Endothelial cell of umbilical vein (primary cell): Measurements from ENCODE around the gene FCMR. TPM values are rescaled to one million over a fixed set of nuclear protein-coding genes. Genes with fewer than 3 reads are reported as not detected.

Experiments
- BruUV-seq: library from RNA; stranded (reverse); fragments of 400-500 nt; replicated peaks from 2 replicates; lab custom pipeline; 2021; lab: Mats Ljungman, UMichigan
- CTCF ChIA-PET: fragments of 300-600, 350-600 bp; sonication (Branson Sonifier 250); formaldehyde crosslinking; loops from one replicate; lab custom pipeline; 2021; ENCODE audit warnings: antibody characterized with exemption, inconsistent platforms; lab: Charles Lee
- POLR2A ChIA-PET: fragments of 300-600, 350-600 bp; sonication (Branson Sonifier 250); formaldehyde crosslinking; loops from one replicate; lab custom pipeline; 2021; ENCODE audit warnings: antibody characterized with exemption, inconsistent platforms; lab: Charles Lee
- DNase-seq: peaks from one replicate; pipeline ENCODE4 v3.0.0-alpha.2; 2011; ENCODE audit warnings: low read depth, low spot score
- FAIRE-seq: peaks from 2 replicates; lab custom pipeline; 2011; peaks lifted over from hg19 to GRCh38; lab: Jason Lieb, UNC
- H2AFZ ChIP-seq: 2 replicates; pipeline ENCODE4 v1.6.0; 2012; ENCODE audit warnings: low read depth, low read length, control low read depth, inconsistent platforms
- H3K27ac ChIP-seq: 2 replicates; pipeline ENCODE4 v1.5.1; 2011; ENCODE audit warnings: low read depth, mild to moderate bottlenecking, control low read depth, low read length, moderate library complexity; ENCODE audit not compliant: insufficient read depth
- H3K27me3 ChIP-seq, 2 experiments: 2 replicates each; pipeline versions ENCODE4 v1.6.0 to v1.6.1; 2011; ENCODE audit warnings: low read length in 2 of 2, mixed read lengths in 1 of 2; ENCODE audit not compliant: control insufficient read depth in 2 of 2, insufficient read depth in 2 of 2
- H3K36me3 ChIP-seq, 2 experiments: 2 replicates in 1 of 2; 3 replicates in 1 of 2; pipeline ENCODE4 v1.5.1; 2011; ENCODE audit warnings: low read length in 2 of 2, mild to moderate bottlenecking in 1 of 2, moderate library complexity in 1 of 2; ENCODE audit not compliant: control insufficient read depth in 2 of 2, insufficient read depth in 2 of 2; ENCODE audit errors: extremely low read depth in 1 of 2
- H3K4me1 ChIP-seq: 3 replicates; pipeline ENCODE4 v1.5.1; 2011; ENCODE audit warnings: mild to moderate bottlenecking, low read length; ENCODE audit not compliant: control insufficient read depth, insufficient read depth; ENCODE audit errors: extremely low read depth
- H3K4me2 ChIP-seq: 2 replicates; pipeline ENCODE4 v1.6.1; 2011; ENCODE audit warnings: low read length, control low read depth, mixed read lengths; ENCODE audit not compliant: insufficient read depth
- H3K4me3 ChIP-seq, 3 experiments: fragments of 200-600 bp in 1 of 3; sonication (generic), shearing (Covaris generic) in 1 of 3; replicated peaks in 1 of 3; 2 replicates each; pipeline ENCODE4 v1.5.1; 2011 to 2016; ENCODE audit warnings: control low read depth in 3 of 3, low read length in 3 of 3, mild to moderate bottlenecking in 2 of 3, inconsistent platforms in 1 of 3, low read depth in 1 of 3, moderate library complexity in 1 of 3; ENCODE audit not compliant: insufficient read depth in 1 of 3
- H3K79me2 ChIP-seq: 2 replicates; pipeline ENCODE4 v1.6.0; 2012; ENCODE audit warnings: low read length, inconsistent platforms; ENCODE audit not compliant: control insufficient read depth, insufficient read depth
- H3K9ac ChIP-seq: replicated peaks from 2 replicates; pipeline ENCODE3; 2011; ENCODE audit warnings: low read length, control low read depth; ENCODE audit not compliant: insufficient read depth; ENCODE audit errors: extremely low read depth
- H3K9me1 ChIP-seq: replicated peaks from 3 replicates; pipeline ENCODE4 v1.6.0; 2011; ENCODE audit warnings: mild to moderate bottlenecking, low read length; ENCODE audit not compliant: control insufficient read depth, insufficient read depth; ENCODE audit errors: extremely low read depth
- H3K9me3 ChIP-seq: replicated peaks from 2 replicates; pipeline ENCODE4 v1.5.1; 2012; ENCODE audit warnings: low read length, inconsistent platforms; ENCODE audit not compliant: control insufficient read depth, insufficient read depth
- H4K20me1 ChIP-seq: replicated peaks from 2 replicates; pipeline ENCODE3; 2011; ENCODE audit warnings: mild to moderate bottlenecking, low read length; ENCODE audit not compliant: control insufficient read depth, insufficient read depth; ENCODE audit errors: extremely low read depth
- CTCF ChIP-seq, 2 donors: IDR thresholded peaks; 1 replicate in 1 of 2; 2 replicates in 1 of 2; pipeline ENCODE4 v1.5.1; 2011; ENCODE audit warnings: low read length in 2 of 2, mild to moderate bottlenecking in 2 of 2, moderate library complexity in 2 of 2, control low read depth in 1 of 2, inconsistent platforms in 1 of 2, low read depth in 1 of 2; ENCODE audit not compliant: insufficient read depth in 1 of 2; ENCODE audit errors: extremely low read depth in 1 of 2
- EZH2 ChIP-seq: IDR thresholded peaks from 2 replicates; pipeline ENCODE4 v1.6.1; 2012; ENCODE audit warnings: borderline replicate concordance, low read depth, mild to moderate bottlenecking, moderate library complexity, low read length, inconsistent platforms; ENCODE audit not compliant: severe bottlenecking
- FOS ChIP-seq: IDR thresholded peaks from 2 replicates; pipeline ENCODE4 v1.6.1; 2011; ENCODE audit warnings: mild to moderate bottlenecking, low read length, moderate library complexity, borderline replicate concordance; ENCODE audit not compliant: insufficient read depth
- GATA2 ChIP-seq: IDR thresholded peaks from 2 replicates; pipeline ENCODE4 v1.7.0; 2011; ENCODE audit warnings: low read depth, mild to moderate bottlenecking, moderate library complexity, mixed read lengths, low read length; ENCODE audit not compliant: insufficient read length, insufficient read depth
- JUN ChIP-seq: IDR thresholded peaks from 2 replicates; pipeline ENCODE4 v1.6.1; 2011; ENCODE audit warnings: borderline replicate concordance, low read depth; ENCODE audit not compliant: insufficient read length, insufficient read depth
- MAX ChIP-seq: IDR thresholded peaks from 2 replicates; pipeline ENCODE4 v1.6.1; 2011; ENCODE audit not compliant: insufficient read depth, insufficient read length
- MYC ChIP-seq: IDR thresholded peaks from one replicate; pipeline ENCODE4 v1.6.1; 2011; ENCODE audit warnings: mild to moderate bottlenecking, low read depth, low read length
- POLR2A ChIP-seq: IDR thresholded peaks from 2 replicates; pipeline ENCODE4 v1.6.1; 2012; ENCODE audit warnings: low read depth, mild to moderate bottlenecking, control low read depth, low read length
- POLR2AphosphoS5 ChIP-seq: IDR thresholded peaks from 2 replicates; pipeline ENCODE4 v1.6.1; 2012; ENCODE audit warnings: low read depth, mild to moderate bottlenecking, control low read depth, low read length, moderate library complexity; ENCODE audit not compliant: insufficient read depth
- dilution Hi-C: fragments of 300-500 bp; cut with MboI; formaldehyde crosslinking; loops from one replicate; pipeline ENCODE4 v1.15.0; 2019; ENCODE audit warnings: low sequenced_read_pairs; ENCODE audit not compliant: extremely low pct_ligation_motif_present
- intact Hi-C: fragments of 100-400 bp; cut with micrococcal nuclease; formaldehyde crosslinking; loops from one replicate; pipeline ENCODE4 v1.10.0; 2022
- polyA plus RNA-seq, 4 experiments: library from polyadenylated mRNA; depleted of rRNA in 3 of 4; stranded (reverse) in 3 of 4; unstranded in 1 of 4; fragments of >200 nt; gene quantifications; 2 replicates each; pipeline versions ENCODE4 v1.2.1 to v1.2.3, GENCODE V29; 2011 to 2012; ENCODE audit warnings: missing spikeins in 1 of 4
- total RNA-seq: library from RNA; stranded (reverse); gene quantifications from 2 replicates; pipeline ENCODE4 v1.2.3, GENCODE V29; 2021

FCMR gene
- total and polyA plus RNA-seq, 2 donors (not counting 3 experiments of a cell fraction or from before 2014, with no cell fraction given), result not detected

- dilution Hi-C loops (no loop called here), intact Hi-C loops (no loop called here)
- FAIRE-seq (no peak), DNase-seq (no peak)
- Histone ChIP-seq H3K9ac (no peak overlapping the region), H3K79me2 (no peaks in the 10 kb centered on the region), H3K4me1 (no peaks in the 10 kb centered on the region), H3K4me3 (no peak overlapping the region), H3K27me3 (no peaks in the 10 kb centered on the region), H3K9me3 (no peaks in the 10 kb centered on the region), H3K9me1 (no peaks in the 10 kb centered on the region), H2AFZ (no peak overlapping the region), H3K4me2 (no peak overlapping the region), H4K20me1 (no peaks in the 10 kb centered on the region), H3K36me3 (no peaks in the 10 kb centered on the region), H3K27ac (no peak overlapping the region)
- no TSS peak for BruUV-seq
- ChIA-PET POLR2A (no interaction called here), CTCF (interaction anchor here (1.9 kb wide), 1 partner anchor 33 kb away, joined by 6 read pairs; no protein-coding TSS in a partner anchor)
- TF ChIP-seq POLR2AphosphoS5, result no peak
- TF ChIP-seq JUN, result no peak
- TF ChIP-seq FOS, result no peak
- TF ChIP-seq CTCF (IDR thresholded peaks at IDR 0.05; ENCODE audit: extremely low read depth in 1 of 2, insufficient read depth in 1 of 2, low read depth in 1 of 2, low read length in 2 of 2), result no peak
- no peak for TF ChIP-seq MYC
- TF ChIP-seq GATA2, result no peak
- TF ChIP-seq POLR2A, result no peak
- TF ChIP-seq EZH2, result no peak
- no peak for TF ChIP-seq MAX
Observed at GRCh38 chr1:206945779-206946178, 24.0 kb upstream of the FCMR start.
